Measurements from ENCODE around the gene CSNK2A1.

The CSNK2A1 gene

GRCh38 chr20:426566-426965 is 117.0 kb downstream of the CSNK2A1 start:
- Mint-ChIP-seq H3K27me3 (no peaks in the 10 kb centered on the region), H3K4me1 (peaks cover 35% of the 10 kb centered on the region), H3K9me3 (no peaks in the 10 kb centered on the region), H3K36me3 (peaks cover 20% of the 10 kb centered on the region), H3K27ac (no peak overlapping the region), H3K4me3 (no peak overlapping the region)

Data from activated naive CD4-positive, alpha-beta T cell treated with anti-CD3 and anti-CD28 coated beads, Interleukin-2, amount 50 U/mL, for 24 hours (primary cell).